CD4-positive, alpha-beta T cell treated with Interleukin-10 for 1 hour (primary cell): ENCODE data around the gene STUM.

Source experiments
- DNase-seq: peaks from one replicate; pipeline ENCODE4 v3.0.0-alpha.2; 2020

STUM gene

GRCh38 chr1:226565476-226565875 lies 16.9 kb downstream of the STUM start:
- DNase-seq, result no peak

DNA sequence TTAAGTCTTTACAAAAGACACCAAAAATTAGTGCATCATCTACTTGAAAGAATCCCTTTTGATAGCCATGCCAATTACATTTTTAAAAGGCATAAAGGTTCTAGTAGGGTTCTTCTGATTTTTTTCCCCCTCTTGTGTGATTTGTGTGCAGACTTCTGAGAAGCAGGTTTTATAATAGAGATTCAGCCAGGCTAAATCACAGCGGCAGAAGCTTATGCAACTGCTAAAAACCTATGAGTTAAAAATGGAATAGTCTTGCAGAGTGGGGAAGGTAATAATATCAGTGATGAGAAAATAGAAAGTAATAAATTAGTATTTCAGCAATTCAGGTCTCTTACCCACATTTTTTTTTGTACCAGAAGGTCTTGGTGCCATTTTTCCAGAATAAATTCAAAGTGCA lies 17.7 kb downstream of the STUM start:
- no peak for DNase-seq

GRCh38 chr1:226566760-226567159 lies 18.2 kb downstream of the STUM start:
- no peak for DNase-seq

GRCh38 chr1:226568077-226568831 lies 19.7 kb downstream of the STUM start:
- DNase-seq, result no peak

GRCh38 chr1:226568975-226569741 lies 20.6 kb downstream of the STUM start:
- DNase-seq, result no peak

DNA sequence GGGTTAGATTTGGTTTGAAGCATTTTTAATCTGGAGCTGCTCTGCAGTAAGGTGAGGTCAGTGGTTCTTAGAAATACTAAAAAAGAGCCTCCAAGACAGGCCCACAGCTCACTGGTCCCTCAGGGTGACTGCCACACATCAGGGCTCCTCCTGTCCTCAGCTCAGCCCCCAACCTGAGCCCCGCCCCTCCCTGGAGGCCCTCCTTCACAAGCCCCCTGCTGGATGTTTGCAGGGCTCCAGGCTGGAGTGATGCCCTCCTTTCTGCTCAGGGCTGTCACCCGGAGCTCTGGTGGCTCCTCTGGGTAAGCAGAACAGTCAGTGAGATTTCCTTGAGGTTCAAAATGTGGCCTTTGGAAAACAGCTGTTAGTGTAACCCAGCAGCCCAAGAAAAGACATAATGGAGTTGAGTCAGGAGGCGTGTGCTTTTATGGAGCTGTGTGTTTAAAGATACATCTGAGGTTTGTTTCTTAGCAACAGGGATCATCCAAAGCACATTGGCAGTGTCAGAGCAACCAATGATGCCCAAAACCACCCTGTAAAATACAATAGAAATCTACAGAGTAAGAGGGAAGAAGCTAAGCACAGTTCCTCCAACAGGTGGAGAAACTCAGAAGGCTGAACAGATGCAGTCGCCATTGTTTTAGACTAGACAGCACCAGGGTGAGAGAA lies 21.4 kb downstream of the STUM start:
- peak; percentile 12 for DNase-seq

DNA sequence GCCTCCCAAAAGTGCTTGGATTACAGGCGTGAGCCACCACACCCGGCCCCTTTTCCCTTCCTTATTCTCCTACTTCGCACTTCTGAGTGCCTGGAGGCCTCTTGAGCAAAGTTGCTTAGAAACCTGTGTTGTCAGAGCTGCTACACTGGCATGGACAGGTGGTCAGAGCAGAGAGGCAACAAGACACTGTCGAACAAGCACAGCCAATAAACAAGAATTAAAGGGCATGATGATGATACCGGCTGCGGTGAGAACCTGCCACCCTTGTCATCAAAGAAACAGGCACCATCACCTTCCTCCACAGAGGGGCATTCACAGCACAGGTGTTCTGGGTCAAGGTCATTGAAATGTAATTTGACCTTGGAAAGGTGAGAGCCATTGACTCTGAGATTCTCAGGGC lies 23.3 kb downstream of the STUM start:
- no peak for DNase-seq

- DNase-seq, result no peak
These were observed 23.8 kb downstream of the STUM start for GRCh38 chr1:226572325-226572726.

GRCh38 chr1:226574044-226574443 lies 25.5 kb downstream of the STUM start:
- no peak for DNase-seq

DNA sequence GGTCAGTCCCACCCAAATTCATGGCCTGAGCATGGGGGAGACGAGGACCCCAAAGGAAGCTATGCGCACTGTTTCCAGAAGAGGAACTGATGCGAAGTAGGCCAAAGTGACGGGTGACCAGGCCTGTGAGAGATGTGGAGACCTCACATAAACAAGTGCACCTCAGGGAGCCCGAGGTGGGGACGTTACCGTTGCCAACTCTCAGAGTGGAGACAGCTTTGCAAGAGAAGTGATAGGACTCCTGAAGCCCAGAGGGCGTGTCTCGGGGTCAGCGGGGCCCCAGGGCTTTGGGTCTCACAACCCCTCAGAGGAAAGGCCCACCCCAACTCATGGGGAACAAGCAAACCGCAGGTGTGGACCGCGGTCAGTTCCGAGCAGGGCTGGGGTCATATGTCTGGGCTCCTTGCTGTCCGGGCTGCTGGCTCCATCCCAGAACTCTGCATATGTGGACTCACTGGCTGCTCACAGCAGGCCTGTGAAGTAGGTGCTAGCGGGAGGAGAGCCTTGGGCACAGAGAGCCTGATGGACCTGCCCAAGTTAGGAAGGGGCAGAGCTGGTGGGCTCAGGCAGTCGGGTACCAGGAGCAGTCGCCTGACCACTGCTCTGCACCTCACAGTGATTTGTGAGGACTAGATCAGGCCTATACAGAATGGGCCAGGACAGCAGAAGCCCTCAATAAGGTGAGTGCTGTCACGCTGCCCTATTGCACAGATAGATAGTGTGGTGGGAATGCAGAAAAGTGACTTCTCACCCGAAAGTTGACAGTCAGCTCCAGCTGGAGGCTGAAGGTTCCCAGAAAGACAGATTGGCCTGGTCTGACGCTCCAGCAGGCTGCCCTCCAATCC lies 26.2 kb downstream of the STUM start:
- no peak for DNase-seq

GRCh38 chr1:226575436-226575720 lies 26.8 kb downstream of the STUM start:
- no peak for DNase-seq

GRCh38 chr1:226575739-226576378 lies 27.3 kb downstream of the STUM start:
- DNase-seq, result no peak

GRCh38 chr1:226576601-226577000 lies 28.0 kb downstream of the STUM start:
- no peak for DNase-seq

DNA sequence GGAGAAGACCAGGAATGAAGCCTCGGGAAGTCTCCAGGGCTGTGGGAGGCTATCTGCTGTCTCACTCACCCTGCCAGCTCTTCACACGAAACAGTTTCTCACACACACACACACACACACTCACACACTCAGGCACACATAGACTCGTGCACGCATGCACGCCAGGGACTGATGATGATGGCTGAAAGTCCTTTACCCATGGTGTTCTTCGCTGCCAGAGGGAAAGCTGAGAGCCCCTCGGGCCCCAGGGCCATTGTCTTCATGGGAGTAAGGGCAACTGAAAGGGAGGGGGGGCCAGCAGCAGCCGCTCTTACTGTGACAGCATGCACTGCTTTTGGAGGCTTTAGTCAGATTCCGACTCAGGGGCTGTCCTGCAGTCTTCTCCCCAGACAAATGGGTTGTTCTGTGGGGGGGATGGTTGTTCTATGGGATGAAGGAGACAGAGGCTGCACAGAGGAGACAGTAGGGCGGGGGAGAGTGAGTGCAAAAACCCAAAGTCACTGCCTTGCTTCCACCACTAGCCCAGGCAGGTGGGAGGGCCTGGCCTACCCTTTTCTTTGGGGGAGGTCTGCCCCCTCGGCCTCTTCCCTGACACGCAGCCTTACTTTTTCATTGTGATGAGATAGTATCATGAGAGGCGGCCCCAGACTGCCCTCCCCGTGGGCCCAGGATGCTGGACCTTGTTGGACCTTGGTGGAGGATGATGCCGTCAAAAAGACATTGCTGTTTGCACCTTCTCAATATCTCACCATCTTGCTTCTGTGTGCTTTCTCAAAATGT lies 29.0 kb downstream of the STUM start:
- no peak for DNase-seq

GRCh38 chr1:226578946-226579578 lies 30.5 kb downstream of the STUM start:
- no peak for DNase-seq

DNA sequence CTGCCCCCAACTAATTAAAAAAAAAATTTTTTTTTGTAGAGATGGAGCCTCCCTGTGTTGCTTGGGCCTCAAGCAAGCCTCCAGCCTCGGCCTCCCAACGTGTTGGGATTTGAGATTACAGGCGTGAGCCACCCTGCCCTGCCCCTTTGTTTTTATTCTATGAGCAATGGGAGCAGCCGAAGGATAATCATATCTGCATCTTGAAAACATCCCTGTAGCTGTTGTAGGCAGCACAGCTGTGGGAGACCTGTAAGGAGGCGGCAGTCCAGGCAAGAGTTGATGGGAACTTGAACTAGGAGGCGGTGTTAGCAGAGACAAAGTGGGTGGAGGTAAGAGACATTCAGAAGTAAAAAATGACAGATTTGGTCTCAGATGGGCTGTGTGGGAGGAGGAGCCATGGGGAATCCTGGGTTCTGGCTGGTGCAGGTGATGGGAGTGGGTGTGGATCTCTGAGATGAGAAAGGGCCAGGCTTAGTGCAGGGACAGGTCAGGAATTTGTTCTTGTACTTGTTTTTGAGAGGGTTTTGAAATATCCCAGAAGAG lies 31.3 kb downstream of the STUM start:
- DNase-seq, result no peak

GRCh38 chr1:226580625-226581270 lies 32.2 kb downstream of the STUM start:
- no peak for DNase-seq

- DNase-seq, result no peak
These were observed 33.2 kb downstream of the STUM start for GRCh38 chr1:226581650-226582330.

- no peak for DNase-seq
These were observed 34.4 kb downstream of the STUM start for GRCh38 chr1:226582966-226583365.

- DNase-seq, result no peak
These were observed 35.6 kb downstream of the STUM start for GRCh38 chr1:226584164-226584563.
